Fibroblast of lung (primary cell): ENCODE results near the gene SLC66A1. TPM values are rescaled to one million over a fixed set of nuclear protein-coding genes. Genes with fewer than 3 reads are reported as not detected.

Experiments
- DNase-seq, 2 donors: peaks; one replicate each; pipeline versions ENCODE4 v3.0.0 to v3.0.0-alpha.2; 2010; ENCODE audit warnings: low read depth in 2 of 2
- H2AFZ ChIP-seq: 2 replicates; pipeline ENCODE4 v1.5.1; 2012; ENCODE audit warnings: low read length, control low read depth, inconsistent platforms
- H3K27ac ChIP-seq: 2 replicates; pipeline ENCODE4 v1.5.1; 2011; ENCODE audit warnings: low read length, control low read depth; ENCODE audit not compliant: insufficient read depth
- H3K27me3 ChIP-seq: 2 replicates; pipeline ENCODE4 v1.5.1; 2011; ENCODE audit warnings: mild to moderate bottlenecking, low read length; ENCODE audit not compliant: control insufficient read depth, insufficient read depth
- H3K36me3 ChIP-seq: 2 replicates; pipeline ENCODE4 v1.5.1; 2011; ENCODE audit warnings: low read length; ENCODE audit not compliant: control insufficient read depth, insufficient read depth
- H3K4me1 ChIP-seq: 2 replicates; pipeline ENCODE4 v1.5.1; 2011; ENCODE audit warnings: low read length; ENCODE audit not compliant: control insufficient read depth, insufficient read depth; ENCODE audit errors: extremely low read depth
- H3K4me2 ChIP-seq: 2 replicates; pipeline ENCODE4 v1.5.1; 2011; ENCODE audit warnings: low read length, control low read depth; ENCODE audit not compliant: insufficient read depth; ENCODE audit errors: extremely low read depth
- H3K4me3 ChIP-seq, 4 experiments: fragments of 200-600 bp in 1 of 4; sonication (generic) in 1 of 4; replicated peaks in 1 of 4; 2 replicates each; pipeline ENCODE4 v1.5.1; 2011 to 2016; ENCODE audit warnings: low read length in 4 of 4, low read depth in 3 of 4, mild to moderate bottlenecking in 3 of 4, control low read depth in 2 of 4, inconsistent platforms in 1 of 4, mixed read lengths in 1 of 4; ENCODE audit not compliant: insufficient read depth in 1 of 4; ENCODE audit errors: control extremely low read depth in 1 of 4
- H3K79me2 ChIP-seq: 2 replicates; pipeline ENCODE4 v1.5.1; 2012; ENCODE audit warnings: mild to moderate bottlenecking, low read length, inconsistent platforms; ENCODE audit not compliant: control insufficient read depth, insufficient read depth
- H3K9ac ChIP-seq: 2 replicates; pipeline ENCODE4 v1.5.1; 2011; ENCODE audit warnings: mild to moderate bottlenecking, low read length, control low read depth; ENCODE audit not compliant: insufficient read depth
- H3K9me3 ChIP-seq: 2 replicates; pipeline ENCODE4 v1.5.1; 2012; ENCODE audit warnings: low read depth, low read length; ENCODE audit not compliant: control insufficient read depth, insufficient read depth
- H4K20me1 ChIP-seq: 2 replicates; pipeline ENCODE4 v1.5.1; 2011; ENCODE audit warnings: low read length; ENCODE audit not compliant: control insufficient read depth, insufficient read depth; ENCODE audit errors: extremely low read depth
- CTCF ChIP-seq, 2 donors: IDR thresholded peaks in 1 of 2; conservative IDR thresholded peaks in 1 of 2; 1 replicate in 1 of 2; 2 replicates in 1 of 2; pipeline ENCODE4 v1.5.1; 2011 to 2012; ENCODE audit warnings: low read length in 2 of 2, control low read depth in 1 of 2, inconsistent platforms in 1 of 2, low read depth in 1 of 2, mild to moderate bottlenecking in 1 of 2
- EZH2 ChIP-seq: IDR thresholded peaks from 2 replicates; pipeline ENCODE4 v1.5.1; 2012; ENCODE audit warnings: low read length, control low read depth, mild to moderate bottlenecking; ENCODE audit errors: missing control alignments
- polyA plus RNA-seq, 2 donors: library from polyadenylated mRNA; depleted of rRNA in 1 of 2; stranded (reverse) in 1 of 2; unstranded in 1 of 2; fragments of >200 nt; gene quantifications; 2 replicates each; pipeline ENCODE4 v1.2.1, GENCODE V29; 2011 to 2012; ENCODE audit warnings: missing spikeins in 1 of 2
- total RNA-seq: library from RNA; depleted of rRNA; stranded (reverse); fragments of >200 nt; gene quantifications from 2 replicates; pipeline ENCODE4 v1.2.1, GENCODE V29; 2014

Gene SLC66A1
- total and polyA plus RNA-seq, 2 donors (not counting 1 experiment from before 2014, with no cell fraction given): 7.1 to 18.3 TPM

- no peak overlapping the region for H3K4me2 ChIP-seq
- H2AFZ ChIP-seq: no peak overlapping the region
- H3K27ac ChIP-seq: no peak overlapping the region
- H3K9ac ChIP-seq: no peak overlapping the region
- TF ChIP-seq CTCF (conservative IDR thresholded peaks at IDR 0.05 in 1 of 2, IDR thresholded peaks at IDR 0.05 in 1 of 2; ENCODE audit: low read depth in 1 of 2, low read length in 2 of 2): no peak
- no peak for TF ChIP-seq EZH2
- no peaks in the 10 kb centered on the region for H3K27me3 ChIP-seq
- H3K9me3 ChIP-seq: no peaks in the 10 kb centered on the region
- peak in 1 of 2 donors; percentile 34 for DNase-seq
- H3K4me1 ChIP-seq: peaks cover 2% of the 10 kb centered on the region
- H3K79me2 ChIP-seq: peaks cover 17% of the 10 kb centered on the region
- no peak overlapping the region for H3K4me3 ChIP-seq
- peaks cover 2% of the 10 kb centered on the region for H3K36me3 ChIP-seq
- H4K20me1 ChIP-seq: peaks cover 2% of the 10 kb centered on the region
Observed at GRCh38 chr1:19365721-19366120, 53.6 kb downstream of the SLC66A1 start.

GRCh38 chr1:19366599-19367536, 54.7 kb downstream of the SLC66A1 start:
- Histone ChIP-seq H4K20me1 (no peaks in the 10 kb centered on the region), H3K27me3 (no peaks in the 10 kb centered on the region), H2AFZ (no peak overlapping the region), H3K4me1 (peaks cover 2% of the 10 kb centered on the region), H3K4me2 (no peak overlapping the region), H3K9me3 (no peaks in the 10 kb centered on the region), H3K4me3 (no peak overlapping the region), H3K79me2 (peaks cover 20% of the 10 kb centered on the region), H3K9ac (no peak overlapping the region), H3K36me3 (peaks cover 6% of the 10 kb centered on the region), H3K27ac (no peak overlapping the region)
- no peak for TF ChIP-seq CTCF (conservative IDR thresholded peaks at IDR 0.05 in 1 of 2, IDR thresholded peaks at IDR 0.05 in 1 of 2; ENCODE audit: low read depth in 1 of 2, low read length in 2 of 2)
- no peak for TF ChIP-seq EZH2
- DNase-seq: no peak

- Histone ChIP-seq H3K9ac (no peak overlapping the region), H3K27ac (no peak overlapping the region), H3K4me2 (no peak overlapping the region), H3K9me3 (no peaks in the 10 kb centered on the region), H2AFZ (no peak overlapping the region), H3K4me3 (no peak overlapping the region), H4K20me1 (no peaks in the 10 kb centered on the region), H3K36me3 (peaks cover 7% of the 10 kb centered on the region), H3K27me3 (no peaks in the 10 kb centered on the region), H3K4me1 (peaks cover 5% of the 10 kb centered on the region), H3K79me2 (peaks cover 20% of the 10 kb centered on the region)
- TF ChIP-seq CTCF (conservative IDR thresholded peaks at IDR 0.05 in 1 of 2, IDR thresholded peaks at IDR 0.05 in 1 of 2; ENCODE audit: low read depth in 1 of 2, low read length in 2 of 2) (no peak), EZH2 (no peak)
- peak in 1 of 2 donors; percentile 24 for DNase-seq
Observed at GRCh38 chr1:19367584-19368041, 55.5 kb downstream of the SLC66A1 start.
